Peyer's patch (tissue), 4 donors: ENCODE data around the gene ARHGAP26.

Experiments used
- CTCF ChIP-seq, 6 experiments: fragments of 450-650 bp in 4 of 6; fragments of 200-600 bp in 2 of 6; sonication (generic) in 1 of 6; IDR thresholded peaks; one replicate each; pipeline ENCODE4 v1.5.1; 2017 to 2019; ENCODE audit warnings: antibody characterized with exemption in 6 of 6, mild to moderate bottlenecking in 3 of 6, moderate library complexity in 1 of 6
- POLR2A ChIP-seq, 2 donors: fragments of 450-650 bp; IDR thresholded peaks; one replicate each; pipeline ENCODE4 v1.5.1; 2017; ENCODE audit warnings: antibody characterized with exemption in 2 of 2, mild to moderate bottlenecking in 2 of 2, moderate library complexity in 2 of 2

GRCh38 chr5:143231416-143231815 lies 461.2 kb downstream of the ARHGAP26 start:
- TF ChIP-seq POLR2A (IDR thresholded peaks at IDR 0.05) (no peak), CTCF (IDR thresholded peaks at IDR 0.05) (no peak)
